ENCODE data around the gene NDUFS3.
"Not testable (repeated sequence)": the region's sequence is repeated elsewhere in the genome, so short reads cannot be mapped to it uniquely, and the experiment has no call there.

NDUFS3 gene

GRCh38 chr11:47539681-47540039 is 39.2 kb upstream of the NDUFS3 start:
- Histone ChIP-seq H3K27ac (ENCODE audit: insufficient read depth, low read length, poor library complexity, severe bottlenecking) (no peak overlapping the region), H3K27me3 (replicated peaks; ENCODE audit: control insufficient read depth, insufficient read depth, low read length, poor library complexity, severe bottlenecking) (no peaks in the 10 kb centered on the region), H3K36me3 (ENCODE audit: control insufficient read depth, insufficient read depth, low read length) (peaks cover 4% of the 10 kb centered on the region), H3K9me3 (ENCODE audit: control insufficient read depth, low read length) (no peaks in the 10 kb centered on the region), H3K4me1 (ENCODE audit: control insufficient read depth, insufficient read depth, low read length, poor library complexity, severe bottlenecking) (peaks cover 11% of the 10 kb centered on the region), H3K4me3 (ENCODE audit: insufficient read depth, low read depth, low read length, poor library complexity, severe bottlenecking) (no peak overlapping the region)
- no peak for DNase-seq

- Histone ChIP-seq H3K9me3 (ENCODE audit: control insufficient read depth, low read length) (no peaks in the 10 kb centered on the region), H3K27ac (ENCODE audit: insufficient read depth, low read length, poor library complexity, severe bottlenecking) (no peak overlapping the region), H3K4me1 (ENCODE audit: control insufficient read depth, insufficient read depth, low read length, poor library complexity, severe bottlenecking) (peaks cover 11% of the 10 kb centered on the region), H3K36me3 (ENCODE audit: control insufficient read depth, insufficient read depth, low read length) (no peaks in the 10 kb centered on the region), H3K27me3 (replicated peaks; ENCODE audit: control insufficient read depth, insufficient read depth, low read length, poor library complexity, severe bottlenecking) (no peaks in the 10 kb centered on the region), H3K4me3 (ENCODE audit: insufficient read depth, low read depth, low read length, poor library complexity, severe bottlenecking) (no peak overlapping the region)
- no peak for DNase-seq
These were observed 37.8 kb upstream of the NDUFS3 start for GRCh38 chr11:47541070-47541469.

GRCh38 chr11:47545298-47545697 is 33.6 kb upstream of the NDUFS3 start:
- peaks cover 8% of the 10 kb centered on the region for H3K4me1 ChIP-seq (ENCODE audit: control insufficient read depth, insufficient read depth, low read length, poor library complexity, severe bottlenecking)
- H3K9me3 ChIP-seq (ENCODE audit: control insufficient read depth, low read length): no peaks in the 10 kb centered on the region
- no peaks in the 10 kb centered on the region for H3K36me3 ChIP-seq (ENCODE audit: control insufficient read depth, insufficient read depth, low read length)
- no peaks in the 10 kb centered on the region for H3K27me3 ChIP-seq (replicated peaks; ENCODE audit: control insufficient read depth, insufficient read depth, low read length, poor library complexity, severe bottlenecking)
- H3K27ac ChIP-seq (ENCODE audit: insufficient read depth, low read length, poor library complexity, severe bottlenecking): no peak overlapping the region
- no peak overlapping the region for H3K4me3 ChIP-seq (ENCODE audit: insufficient read depth, low read depth, low read length, poor library complexity, severe bottlenecking)
- no peak for DNase-seq

GRCh38 chr11:47546274-47546673 is 32.6 kb upstream of the NDUFS3 start:
- not testable (repeated sequence) for H3K27me3 ChIP-seq (replicated peaks; ENCODE audit: control insufficient read depth, insufficient read depth, low read length, poor library complexity, severe bottlenecking); H3K36me3 ChIP-seq (ENCODE audit: control insufficient read depth, insufficient read depth, low read length); H3K4me3 ChIP-seq (ENCODE audit: insufficient read depth, low read depth, low read length, poor library complexity, severe bottlenecking); H3K27ac ChIP-seq (ENCODE audit: insufficient read depth, low read length, poor library complexity, severe bottlenecking); DNase-seq; H3K9me3 ChIP-seq (ENCODE audit: control insufficient read depth, low read length)
- H3K4me1 ChIP-seq (ENCODE audit: control insufficient read depth, insufficient read depth, low read length, poor library complexity, severe bottlenecking): peaks cover 11% of the 10 kb centered on the region

GRCh38 chr11:47550288-47551047 is 28.4 kb upstream of the NDUFS3 start:
- no peaks in the 10 kb centered on the region for H3K36me3 ChIP-seq (ENCODE audit: control insufficient read depth, insufficient read depth, low read length)
- peak overlapping the region; percentile 83 for H3K27ac ChIP-seq (ENCODE audit: insufficient read depth, low read length, poor library complexity, severe bottlenecking)
- no peak overlapping the region for H3K4me3 ChIP-seq (ENCODE audit: insufficient read depth, low read depth, low read length, poor library complexity, severe bottlenecking)
- peaks cover 14% of the 10 kb centered on the region for H3K4me1 ChIP-seq (ENCODE audit: control insufficient read depth, insufficient read depth, low read length, poor library complexity, severe bottlenecking)
- no peaks in the 10 kb centered on the region for H3K27me3 ChIP-seq (replicated peaks; ENCODE audit: control insufficient read depth, insufficient read depth, low read length, poor library complexity, severe bottlenecking)
- H3K9me3 ChIP-seq (ENCODE audit: control insufficient read depth, low read length): no peaks in the 10 kb centered on the region
- no peak for DNase-seq

- H3K27me3 ChIP-seq (replicated peaks; ENCODE audit: control insufficient read depth, insufficient read depth, low read length, poor library complexity, severe bottlenecking): no peaks in the 10 kb centered on the region
- no peaks in the 10 kb centered on the region for H3K36me3 ChIP-seq (ENCODE audit: control insufficient read depth, insufficient read depth, low read length)
- H3K9me3 ChIP-seq (ENCODE audit: control insufficient read depth, low read length): no peaks in the 10 kb centered on the region
- DNase-seq: no peak
- H3K27ac ChIP-seq (ENCODE audit: insufficient read depth, low read length, poor library complexity, severe bottlenecking): peak overlapping the region; percentile 83
- H3K4me1 ChIP-seq (ENCODE audit: control insufficient read depth, insufficient read depth, low read length, poor library complexity, severe bottlenecking): peaks cover 14% of the 10 kb centered on the region
- peak overlapping the region; percentile 64 for H3K4me3 ChIP-seq (ENCODE audit: insufficient read depth, low read depth, low read length, poor library complexity, severe bottlenecking)
These were observed 27.8 kb upstream of the NDUFS3 start for GRCh38 chr11:47551086-47551485.

- DNase-seq: peak in 1 of 3 donors; percentile 10
- peak overlapping the region; percentile 83 for H3K27ac ChIP-seq (ENCODE audit: insufficient read depth, low read length, poor library complexity, severe bottlenecking)
- H3K9me3 ChIP-seq (ENCODE audit: control insufficient read depth, low read length): no peaks in the 10 kb centered on the region
- H3K4me3 ChIP-seq (ENCODE audit: insufficient read depth, low read depth, low read length, poor library complexity, severe bottlenecking): peak overlapping the region; percentile 64
- H3K27me3 ChIP-seq (replicated peaks; ENCODE audit: control insufficient read depth, insufficient read depth, low read length, poor library complexity, severe bottlenecking): no peaks in the 10 kb centered on the region
- H3K4me1 ChIP-seq (ENCODE audit: control insufficient read depth, insufficient read depth, low read length, poor library complexity, severe bottlenecking): peaks cover 14% of the 10 kb centered on the region
- no peaks in the 10 kb centered on the region for H3K36me3 ChIP-seq (ENCODE audit: control insufficient read depth, insufficient read depth, low read length)
These were observed 26.8 kb upstream of the NDUFS3 start for GRCh38 chr11:47552056-47552565.

GRCh38 chr11:47552566-47553405 is 26.1 kb upstream of the NDUFS3 start, which contains the start of gene CELF1:
CELF1 (minus strand) TSS chr11:47553132; CDS start chr11:47499523, 53,609 bp downstream.
- Histone ChIP-seq H3K27ac (ENCODE audit: insufficient read depth, low read length, poor library complexity, severe bottlenecking) (peak within 1 kb of the TSS; percentile 83), H3K9me3 (ENCODE audit: control insufficient read depth, low read length) (no peaks in the 10 kb centered on the region), H3K4me3 (ENCODE audit: insufficient read depth, low read depth, low read length, poor library complexity, severe bottlenecking) (peak within 1 kb of the TSS; percentile 64), H3K36me3 (ENCODE audit: control insufficient read depth, insufficient read depth, low read length) (no peaks in the 10 kb centered on the region), H3K4me1 (ENCODE audit: control insufficient read depth, insufficient read depth, low read length, poor library complexity, severe bottlenecking) (peaks cover 14% of the 10 kb centered on the region), H3K27me3 (replicated peaks; ENCODE audit: control insufficient read depth, insufficient read depth, low read length, poor library complexity, severe bottlenecking) (no peaks in the 10 kb centered on the region)
- peak; percentile 84 to 87 (median 87) for DNase-seq

- Histone ChIP-seq H3K36me3 (ENCODE audit: control insufficient read depth, insufficient read depth, low read length) (no peaks in the 10 kb centered on the region), H3K4me1 (ENCODE audit: control insufficient read depth, insufficient read depth, low read length, poor library complexity, severe bottlenecking) (peaks cover 14% of the 10 kb centered on the region), H3K27me3 (replicated peaks; ENCODE audit: control insufficient read depth, insufficient read depth, low read length, poor library complexity, severe bottlenecking) (no peaks in the 10 kb centered on the region), H3K27ac (ENCODE audit: insufficient read depth, low read length, poor library complexity, severe bottlenecking) (peak overlapping the region; percentile 57), H3K9me3 (ENCODE audit: control insufficient read depth, low read length) (no peaks in the 10 kb centered on the region), H3K4me3 (ENCODE audit: insufficient read depth, low read depth, low read length, poor library complexity, severe bottlenecking) (peak overlapping the region; percentile 53)
- DNase-seq: no peak
These were observed 25.5 kb upstream of the NDUFS3 start for GRCh38 chr11:47553406-47553743.

GRCh38 chr11:47557004-47557403 is 21.9 kb upstream of the NDUFS3 start:
- H3K27ac ChIP-seq (ENCODE audit: insufficient read depth, low read length, poor library complexity, severe bottlenecking); H3K4me1 ChIP-seq (ENCODE audit: control insufficient read depth, insufficient read depth, low read length, poor library complexity, severe bottlenecking); H3K9me3 ChIP-seq (ENCODE audit: control insufficient read depth, low read length); H3K36me3 ChIP-seq (ENCODE audit: control insufficient read depth, insufficient read depth, low read length); H3K4me3 ChIP-seq (ENCODE audit: insufficient read depth, low read depth, low read length, poor library complexity, severe bottlenecking); DNase-seq; H3K27me3 ChIP-seq (replicated peaks; ENCODE audit: control insufficient read depth, insufficient read depth, low read length, poor library complexity, severe bottlenecking): not testable (repeated sequence)
